Stimulated activated naive B cell treated with anti-CD40 and anti-IgM and Interleukin-4, amounts not matched to agents 10 μg/mL and 1 μg/mL and 100 μg/mL, for 72 hours (primary cell): ENCODE data around the gene RIOK1.
"Not testable (repeated sequence)": the region's sequence is repeated elsewhere in the genome, so short reads cannot be mapped to it uniquely, and the experiment has no call there.

Experiments
- ATAC-seq, 2 donors: fragments of 150-1000 bp; cut with Tn5 transposase; replicated peaks; 2 replicates each; pipeline ENCODE4 v1.10.0; 2021; ENCODE audit warnings: moderate library complexity in 1 of 2
- DNase-seq: peaks from one replicate; pipeline ENCODE4 v3.0.0; 2021
- H3K27ac Mint-ChIP-seq: one replicate; pipeline ENCODE4 v1.8.0; 2022; ENCODE audit warnings: mild to moderate bottlenecking, mixed read lengths
- H3K27me3 Mint-ChIP-seq, 2 donors: one replicate each; pipeline ENCODE4 v1.8.0; 2022; ENCODE audit warnings: mixed read lengths in 2 of 2
- H3K36me3 Mint-ChIP-seq, 2 donors: one replicate each; pipeline ENCODE4 v1.8.0; 2022; ENCODE audit warnings: mixed read lengths in 2 of 2, mild to moderate bottlenecking in 1 of 2
- H3K4me1 Mint-ChIP-seq, 2 donors: one replicate each; pipeline ENCODE4 v1.8.0; 2022; ENCODE audit warnings: mixed read lengths in 2 of 2, mild to moderate bottlenecking in 1 of 2
- H3K4me3 Mint-ChIP-seq, 2 donors: one replicate each; pipeline ENCODE4 v1.8.0; 2022; ENCODE audit warnings: mild to moderate bottlenecking in 2 of 2, mixed read lengths in 2 of 2, moderate library complexity in 1 of 2
- H3K9me3 Mint-ChIP-seq, 2 donors: one replicate each; pipeline ENCODE4 v1.8.0; 2022; ENCODE audit warnings: mixed read lengths in 2 of 2, mild to moderate bottlenecking in 1 of 2

The RIOK1 gene

DNA sequence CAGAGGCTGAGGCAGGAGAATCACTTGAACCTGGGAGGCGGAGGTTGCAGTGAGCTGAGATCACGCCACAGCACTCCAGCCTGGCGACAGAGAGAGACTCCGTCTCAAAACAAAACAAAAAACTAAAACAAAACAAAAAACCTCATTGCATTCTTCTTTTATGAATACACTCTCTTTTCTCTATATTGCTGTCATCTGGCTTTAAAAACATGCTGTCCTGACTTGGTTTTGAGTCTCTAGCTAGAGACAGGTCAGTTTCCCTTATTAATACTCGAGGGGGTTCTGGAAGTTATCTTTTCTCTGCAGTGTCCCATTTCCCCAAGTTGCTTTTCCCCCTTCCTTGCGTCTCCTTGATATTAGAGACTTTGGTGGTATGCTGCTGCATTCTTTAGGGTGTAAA lies 50.9 kb downstream of the RIOK1 start:
- Mint-ChIP-seq H3K36me3 (peaks cover 5% of the 10 kb centered on the region in 2 donors), H3K27me3 (peaks cover 4 to 6% of the 10 kb centered on the region in 2 donors), H3K4me1 (peaks cover 11 to 37% of the 10 kb centered on the region in 2 donors), H3K9me3 (peaks cover 5 to 6% of the 10 kb centered on the region in 2 donors), H3K4me3 (no peak overlapping the region), H3K27ac (no peak overlapping the region)
- ATAC-seq = no peak
- no peak for DNase-seq

DNA sequence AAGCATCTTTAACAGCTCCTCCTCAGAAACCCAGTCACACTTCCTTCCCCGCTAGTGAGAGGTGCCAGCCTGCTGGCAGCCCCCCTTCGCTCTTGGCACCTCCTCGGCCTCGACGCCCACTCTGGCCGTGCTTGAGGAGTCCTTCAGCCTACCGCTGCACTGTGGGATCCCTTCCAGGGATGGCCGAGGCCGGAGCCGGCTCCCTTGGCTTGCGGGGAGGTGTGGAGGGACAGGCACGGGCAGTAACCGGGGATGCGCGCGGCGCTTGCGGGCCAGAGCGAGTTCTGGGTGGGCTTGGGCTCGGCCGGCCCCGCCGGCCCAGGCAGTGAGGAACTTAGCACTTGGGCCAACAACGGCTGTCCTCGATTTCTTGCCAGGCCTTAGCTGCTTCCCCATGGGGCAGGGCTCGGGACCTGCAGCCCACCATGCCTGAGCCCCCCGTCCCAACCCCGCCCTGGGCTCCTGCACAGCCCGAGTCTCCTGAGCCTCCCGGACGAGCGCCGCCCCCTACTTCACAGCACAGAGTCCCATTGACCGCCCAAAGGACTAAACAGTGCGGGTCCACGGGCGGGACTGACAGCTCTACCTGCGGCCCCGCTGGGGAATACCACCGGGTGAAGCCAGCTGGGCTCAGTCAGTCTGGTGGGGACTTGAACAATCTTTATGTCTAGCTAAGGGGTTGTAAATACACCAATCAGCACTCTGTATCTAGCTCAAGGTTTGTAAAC lies 51.6 kb downstream of the RIOK1 start:
- Mint-ChIP-seq H3K27me3 (peaks cover 7 to 9% of the 10 kb centered on the region in 2 donors), H3K4me3 (no peak overlapping the region), H3K27ac (no peak overlapping the region), H3K9me3 (peaks cover 0 to 5% of the 10 kb centered on the region in 2 donors), H3K4me1 (peaks cover 11 to 37% of the 10 kb centered on the region in 2 donors), H3K36me3 (peaks cover 0 to 5% of the 10 kb centered on the region in 2 donors)
- ATAC-seq (no peak), DNase-seq (no peak)

DNA sequence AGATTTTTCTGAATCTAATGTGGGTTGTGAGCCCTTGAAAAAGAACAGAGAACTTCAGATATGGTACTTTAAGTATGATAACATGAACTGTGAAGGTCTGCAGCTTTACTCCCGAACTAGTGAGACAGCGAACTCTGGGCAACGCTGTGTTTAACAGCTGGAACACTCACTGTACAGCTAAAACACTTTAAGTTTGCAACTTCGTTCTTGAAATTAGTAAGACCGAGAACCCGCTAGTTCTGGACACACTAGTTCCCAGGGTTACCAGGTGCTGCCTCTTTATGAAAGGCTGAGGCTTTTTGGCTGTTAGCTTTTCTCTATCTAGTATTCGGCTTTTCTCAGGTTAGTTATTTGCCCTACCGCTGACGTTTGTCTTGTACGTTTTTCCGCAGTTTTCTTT lies 52.9 kb downstream of the RIOK1 start:
- H3K27ac Mint-ChIP-seq = no peak overlapping the region

DNA sequence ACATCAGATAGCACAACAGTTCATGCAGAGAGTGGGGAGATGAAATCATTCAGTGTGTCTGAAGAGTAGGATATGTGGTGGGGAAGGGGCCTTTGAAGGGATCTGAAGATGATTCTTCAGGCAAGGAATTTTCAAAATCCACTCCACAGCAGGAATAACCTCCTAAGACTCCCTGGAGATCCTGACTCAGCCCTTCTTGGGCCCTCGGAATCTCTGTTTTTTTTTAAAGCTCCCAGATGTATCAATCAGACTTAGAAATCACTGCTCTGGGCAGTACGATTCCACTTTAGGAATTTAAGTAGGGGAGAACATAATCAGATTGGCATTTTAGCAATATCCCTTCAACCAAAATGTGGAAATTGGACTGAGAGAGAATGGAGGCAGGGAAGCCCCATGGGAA lies 55.5 kb downstream of the RIOK1 start:
- H3K27ac Mint-ChIP-seq = no peak overlapping the region
- DNase-seq (no peak), ATAC-seq (no peak)
- no peak overlapping the region for H3K4me3 Mint-ChIP-seq
- peaks cover 1 to 10% of the 10 kb centered on the region in 2 donors for H3K4me1 Mint-ChIP-seq
- peaks cover 0 to 5% of the 10 kb centered on the region in 2 donors for H3K36me3 Mint-ChIP-seq
- peaks cover 7 to 10% of the 10 kb centered on the region in 2 donors for H3K27me3 Mint-ChIP-seq
- H3K9me3 Mint-ChIP-seq = peaks cover 0 to 5% of the 10 kb centered on the region in 2 donors

More for the DNA sequence above, 52.9 kb downstream of the RIOK1 start:
- ATAC-seq (no peak), DNase-seq (no peak)
- Mint-ChIP-seq H3K4me3 (no peak overlapping the region), H3K9me3 (peaks cover 0 to 5% of the 10 kb centered on the region in 2 donors), H3K4me1 (peaks cover 11 to 31% of the 10 kb centered on the region in 2 donors), H3K36me3 (peaks cover 0 to 5% of the 10 kb centered on the region in 2 donors), H3K27me3 (peaks cover 7 to 9% of the 10 kb centered on the region in 2 donors)

DNA sequence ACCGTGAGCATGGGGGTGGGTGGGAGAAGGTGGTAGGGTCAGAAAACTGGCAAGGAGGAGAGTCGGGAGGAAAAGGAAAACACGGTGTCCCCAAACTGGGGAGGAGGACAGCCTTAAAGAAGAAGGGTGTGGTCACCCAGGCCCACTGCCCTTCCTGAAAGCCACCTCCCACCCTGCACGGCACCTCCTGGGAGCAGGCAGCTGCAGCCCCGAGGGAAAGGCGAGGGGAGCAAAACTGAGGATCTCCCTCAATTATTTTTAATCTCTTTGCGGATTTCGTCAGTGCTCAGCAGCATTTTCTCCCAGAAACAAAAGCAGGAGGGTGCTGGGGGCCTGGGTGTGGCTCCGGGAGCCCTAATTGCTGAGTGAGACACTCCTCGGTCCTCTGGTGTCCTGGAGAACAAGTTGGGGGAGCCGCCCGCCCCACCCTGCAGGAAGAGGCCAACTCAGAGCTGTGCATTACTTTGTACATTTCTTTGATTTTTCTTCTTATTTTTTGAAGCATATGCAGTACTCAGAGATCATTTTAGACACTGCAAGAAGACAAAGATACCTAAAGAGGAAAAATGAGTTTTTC lies 56.4 kb downstream of the RIOK1 start:
- peaks cover 0 to 5% of the 10 kb centered on the region in 2 donors for H3K9me3 Mint-ChIP-seq
- H3K27ac Mint-ChIP-seq = no peak overlapping the region
- peaks cover 0 to under 1% of the 10 kb centered on the region in 2 donors for H3K4me1 Mint-ChIP-seq
- peaks cover 7 to 13% of the 10 kb centered on the region in 2 donors for H3K27me3 Mint-ChIP-seq
- H3K36me3 Mint-ChIP-seq = peaks cover 0 to 5% of the 10 kb centered on the region in 2 donors
- no peak for DNase-seq
- no peak overlapping the region for H3K4me3 Mint-ChIP-seq
- no peak for ATAC-seq

DNA sequence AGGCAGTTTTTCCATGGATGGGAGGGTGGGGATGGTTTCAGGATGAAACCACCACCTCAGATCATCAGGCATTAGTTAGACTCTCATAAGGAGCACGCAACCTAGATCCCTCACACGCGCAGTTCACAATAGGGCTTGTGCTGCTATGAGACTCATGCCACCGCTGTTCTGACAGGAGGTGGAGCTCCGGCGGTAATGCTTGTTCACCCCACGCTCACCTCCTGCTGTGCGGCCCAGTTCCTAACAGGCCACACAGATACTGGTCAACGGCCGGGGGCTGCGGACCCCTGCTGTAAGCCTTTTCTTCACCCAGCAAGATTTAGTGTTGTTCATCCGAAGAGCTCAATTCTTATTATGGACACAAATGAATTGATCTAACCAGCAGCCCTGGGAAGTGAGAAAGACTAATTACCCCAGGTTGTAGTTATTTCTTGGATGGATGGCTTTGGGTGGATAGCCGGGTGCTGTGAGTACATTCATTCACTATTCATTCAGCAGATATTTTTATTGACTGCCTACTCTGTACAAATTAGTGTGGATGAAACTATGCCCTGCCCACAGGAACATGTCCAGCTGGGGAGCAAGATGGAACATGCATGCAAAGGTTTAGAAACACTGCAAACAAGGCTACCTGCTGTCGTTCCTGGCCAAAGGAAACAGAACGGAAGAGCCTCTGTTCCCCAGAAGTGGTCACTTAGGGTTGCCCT lies 57.2 kb downstream of the RIOK1 start:
- Mint-ChIP-seq H3K9me3 (peaks cover 0 to 5% of the 10 kb centered on the region in 2 donors), H3K4me1 (no peaks in the 10 kb centered on the region), H3K27me3 (peaks cover 7 to 13% of the 10 kb centered on the region in 2 donors), H3K27ac (no peak overlapping the region), H3K4me3 (no peak overlapping the region), H3K36me3 (peaks cover 0 to 5% of the 10 kb centered on the region in 2 donors)
- DNase-seq (no peak), ATAC-seq (no peak)

DNA sequence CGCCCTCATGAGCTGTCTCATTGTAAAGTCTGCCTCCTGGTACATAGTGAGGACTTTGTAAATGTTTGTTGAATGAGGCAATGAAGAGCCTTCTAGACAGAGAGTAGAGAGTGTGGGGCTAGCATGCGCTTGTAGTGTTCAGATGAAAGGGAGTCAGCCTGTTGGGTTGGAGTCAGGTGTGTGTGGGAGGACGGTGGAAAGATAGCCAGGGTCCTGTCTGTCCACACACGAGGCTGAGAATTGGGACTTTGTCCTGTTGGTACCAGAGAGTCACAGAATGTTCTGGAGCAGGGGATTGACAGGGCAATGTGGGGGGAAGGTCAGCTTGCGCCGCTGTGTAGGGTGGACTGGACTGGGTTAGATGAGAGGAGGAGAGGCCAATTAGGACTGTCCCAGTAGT lies 58.6 kb downstream of the RIOK1 start:
- H3K27me3 Mint-ChIP-seq = peaks cover 12 to 13% of the 10 kb centered on the region in 2 donors
- no peak for DNase-seq
- no peak overlapping the region for H3K4me3 Mint-ChIP-seq
- no peaks in the 10 kb centered on the region for H3K36me3 Mint-ChIP-seq
- ATAC-seq = no peak
- H3K27ac Mint-ChIP-seq = no peak overlapping the region
- no peaks in the 10 kb centered on the region for H3K4me1 Mint-ChIP-seq
- no peaks in the 10 kb centered on the region for H3K9me3 Mint-ChIP-seq

DNA sequence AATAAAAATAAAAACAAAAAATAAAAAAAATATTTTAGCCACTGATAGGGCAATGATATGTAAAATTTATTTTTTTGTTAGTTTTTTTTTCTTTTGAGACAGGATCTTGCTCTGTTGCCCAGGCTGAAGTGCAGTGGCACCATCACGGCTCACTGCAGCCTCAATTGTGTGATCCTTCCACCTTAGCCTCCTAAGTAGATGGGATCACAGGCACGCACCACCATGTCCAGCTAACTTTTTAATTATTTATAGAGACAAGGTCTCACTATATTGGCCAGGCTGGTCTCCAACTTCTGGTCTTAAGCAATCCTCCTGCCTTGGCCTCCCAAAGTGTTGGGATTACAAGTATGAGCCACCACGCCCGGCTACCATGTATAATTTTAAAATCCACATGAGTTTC lies 59.4 kb downstream of the RIOK1 start:
- no peak overlapping the region for H3K27ac Mint-ChIP-seq
- H3K27me3 Mint-ChIP-seq = peaks cover 12 to 13% of the 10 kb centered on the region in 2 donors
- no peaks in the 10 kb centered on the region for H3K9me3 Mint-ChIP-seq
- ATAC-seq (no peak), DNase-seq (no peak)
- H3K4me3 Mint-ChIP-seq = no peak overlapping the region
- no peaks in the 10 kb centered on the region for H3K4me1 Mint-ChIP-seq
- no peaks in the 10 kb centered on the region for H3K36me3 Mint-ChIP-seq

DNA sequence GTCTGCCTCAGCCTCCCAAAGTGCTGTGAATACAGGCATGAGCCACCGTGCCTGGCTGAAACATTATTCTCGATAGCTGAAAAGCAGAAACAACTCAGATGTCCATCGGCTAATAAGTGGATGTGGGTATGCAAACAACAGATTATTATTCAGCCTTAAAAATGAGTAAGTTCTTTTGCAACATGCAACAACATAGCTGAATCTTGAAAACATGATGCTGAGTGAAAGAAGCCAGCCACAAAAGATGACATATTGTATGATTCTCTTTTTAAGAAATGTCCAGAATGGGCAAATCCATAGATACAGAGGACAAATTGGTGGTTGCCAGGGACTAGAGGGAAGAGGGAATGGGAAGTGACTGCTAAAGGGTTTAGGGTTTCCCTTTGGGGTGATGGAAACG lies 61.7 kb downstream of the RIOK1 start:
- no peaks in the 10 kb centered on the region for H3K9me3 Mint-ChIP-seq
- peaks cover 5 to 16% of the 10 kb centered on the region in 2 donors for H3K27me3 Mint-ChIP-seq
- no peaks in the 10 kb centered on the region for H3K36me3 Mint-ChIP-seq
- no peak for DNase-seq
- no peaks in the 10 kb centered on the region for H3K4me1 Mint-ChIP-seq
- ATAC-seq = no peak
- H3K27ac Mint-ChIP-seq = no peak overlapping the region
- no peak overlapping the region for H3K4me3 Mint-ChIP-seq

DNA sequence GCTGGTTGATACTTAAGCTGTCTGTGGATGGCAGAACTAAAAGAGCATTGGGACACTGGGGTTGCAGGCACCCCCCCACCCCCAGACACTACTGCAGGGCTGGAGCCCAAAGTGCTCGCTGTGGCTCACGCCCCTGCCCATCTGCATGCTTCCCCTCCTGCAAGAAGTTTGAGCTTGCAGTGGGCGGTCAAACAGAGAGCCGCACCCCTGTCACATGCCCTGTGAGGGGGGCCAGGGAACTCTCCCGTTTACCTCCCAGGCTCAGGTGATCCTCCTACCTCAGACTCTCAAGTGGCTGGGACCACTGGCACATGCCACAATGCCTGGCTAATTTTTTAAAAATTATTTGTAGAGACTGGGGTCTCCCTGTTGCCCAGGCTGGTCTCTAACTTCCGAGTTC lies 63.3 kb downstream of the RIOK1 start:
- H3K4me3 Mint-ChIP-seq = no peak overlapping the region
- H3K36me3 Mint-ChIP-seq = no peaks in the 10 kb centered on the region
- DNase-seq (no peak), ATAC-seq (no peak)
- no peak overlapping the region for H3K27ac Mint-ChIP-seq
- peaks cover 3 to 6% of the 10 kb centered on the region in 2 donors for H3K9me3 Mint-ChIP-seq
- H3K27me3 Mint-ChIP-seq = peaks cover 5 to 16% of the 10 kb centered on the region in 2 donors
- H3K4me1 Mint-ChIP-seq = no peaks in the 10 kb centered on the region

DNA sequence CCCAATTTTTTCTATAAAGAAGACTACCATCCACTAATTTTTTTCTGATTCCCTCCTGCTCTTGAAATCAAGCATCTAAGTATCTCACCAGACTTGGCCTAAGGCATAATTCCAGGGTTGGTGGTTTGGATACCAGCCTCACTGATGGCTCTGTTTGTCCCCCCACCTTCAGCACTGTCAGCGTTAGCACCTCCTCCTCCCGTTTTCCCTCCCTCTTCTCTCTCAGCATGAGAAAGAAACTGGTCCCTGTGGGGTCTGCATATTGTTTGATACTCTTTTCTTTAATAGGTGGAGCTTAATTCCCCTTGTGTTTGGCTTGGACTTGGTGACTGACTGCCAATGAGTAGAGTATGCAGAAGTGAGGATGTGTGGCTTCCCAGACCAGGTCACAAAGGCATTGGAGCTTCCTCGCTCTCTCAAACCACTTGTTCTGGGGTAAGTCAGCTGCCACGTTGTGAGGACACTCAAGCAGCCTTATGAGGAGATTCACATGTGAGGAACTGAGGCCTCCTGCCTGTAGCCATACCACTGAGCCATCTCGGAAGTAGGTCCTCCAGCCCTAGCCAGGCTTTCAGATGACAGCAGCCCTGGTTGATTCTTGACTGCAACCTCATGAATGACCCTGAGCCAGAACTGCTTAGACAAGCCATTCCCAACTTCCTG lies 65.2 kb downstream of the RIOK1 start:
- Mint-ChIP-seq H3K9me3 (peaks cover 3 to 6% of the 10 kb centered on the region in 2 donors), H3K27ac (no peak overlapping the region), H3K4me1 (no peaks in the 10 kb centered on the region), H3K4me3 (no peak overlapping the region), H3K36me3 (no peaks in the 10 kb centered on the region), H3K27me3 (peaks cover 5 to 16% of the 10 kb centered on the region in 2 donors)
- no peak for ATAC-seq
- DNase-seq = no peak

DNA sequence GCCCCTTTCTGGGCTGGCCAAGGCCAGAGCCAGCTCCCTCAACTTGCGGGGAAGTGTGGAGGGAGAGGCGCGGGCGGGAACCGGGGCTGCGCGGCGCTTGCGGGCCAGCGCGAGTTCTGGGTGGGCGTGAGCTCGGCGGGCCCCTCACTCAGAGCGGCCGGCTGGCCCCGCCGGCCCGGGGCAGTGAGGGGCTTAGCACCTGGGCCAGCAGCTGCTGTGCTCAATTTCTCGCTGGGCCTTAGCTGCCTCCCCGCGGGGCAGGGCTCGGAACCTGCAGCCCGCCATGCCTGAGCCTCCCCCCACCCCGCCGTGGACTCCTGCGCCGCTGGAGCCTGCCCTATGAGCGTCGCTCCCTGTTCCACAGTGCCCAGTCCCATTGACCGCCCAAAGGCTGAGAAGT lies 66.7 kb downstream of the RIOK1 start:
- not testable (repeated sequence) for H3K36me3 Mint-ChIP-seq, DNase-seq, H3K4me3 Mint-ChIP-seq, H3K9me3 Mint-ChIP-seq, H3K27ac Mint-ChIP-seq, H3K4me1 Mint-ChIP-seq, ATAC-seq
- peaks cover 5 to 12% of the 10 kb centered on the region in 2 donors for H3K27me3 Mint-ChIP-seq

DNA sequence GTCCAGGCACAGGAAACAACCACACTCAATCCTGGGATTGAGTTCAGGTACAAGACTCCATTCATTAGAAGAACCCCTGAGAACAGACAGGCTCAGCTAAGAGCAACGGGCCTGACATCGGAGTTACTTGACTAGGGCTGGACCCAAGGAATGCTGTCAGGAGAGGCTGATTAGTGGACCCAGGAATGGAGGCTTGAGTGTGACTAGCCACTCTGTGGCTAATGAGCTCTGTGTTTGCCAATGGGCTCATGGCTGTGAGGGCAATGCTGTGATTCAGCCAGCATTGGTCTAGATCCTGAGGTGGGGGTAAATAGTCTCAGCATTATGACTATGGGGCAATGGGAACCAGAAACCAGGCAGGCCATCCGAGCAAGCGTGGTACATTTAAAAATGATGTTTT lies 71.8 kb downstream of the RIOK1 start:
- H3K36me3 Mint-ChIP-seq = no peaks in the 10 kb centered on the region
- H3K4me1 Mint-ChIP-seq = no peaks in the 10 kb centered on the region
- H3K4me3 Mint-ChIP-seq = no peak overlapping the region
- peaks cover 5 to 6% of the 10 kb centered on the region in 2 donors for H3K9me3 Mint-ChIP-seq
- H3K27me3 Mint-ChIP-seq = peaks cover 0 to 4% of the 10 kb centered on the region in 2 donors
- no peak for ATAC-seq
- DNase-seq = no peak
- no peak overlapping the region for H3K27ac Mint-ChIP-seq

DNA sequence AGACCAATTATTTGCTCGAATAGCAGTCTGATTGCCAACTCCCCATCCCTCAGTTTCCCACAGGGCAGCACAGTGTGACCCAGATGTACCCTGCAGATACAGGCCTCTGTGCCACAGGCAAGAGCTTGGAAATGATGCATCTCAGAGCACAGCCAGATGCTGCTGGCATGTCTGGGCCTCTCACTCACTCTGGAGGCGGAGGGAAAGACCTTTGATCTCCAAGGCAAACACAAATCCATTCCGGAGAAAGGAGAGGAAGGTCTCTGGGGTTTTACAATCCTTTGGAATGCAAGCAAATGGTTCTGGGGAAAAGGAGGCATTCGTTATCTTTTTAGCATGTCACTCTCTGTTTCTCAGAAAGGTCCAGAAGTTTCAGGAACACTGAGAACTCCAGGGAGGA lies 74.2 kb downstream of the RIOK1 start:
- Mint-ChIP-seq H3K36me3 (no peaks in the 10 kb centered on the region), H3K9me3 (peaks cover 0 to 1% of the 10 kb centered on the region in 2 donors), H3K4me1 (peaks cover 0 to 5% of the 10 kb centered on the region in 2 donors), H3K27me3 (peaks cover 7 to 13% of the 10 kb centered on the region in 2 donors), H3K27ac (no peak overlapping the region), H3K4me3 (no peak overlapping the region)
- ATAC-seq (no peak), DNase-seq (no peak)
